Brain microvascular endothelial cell (primary cell): ENCODE results near the gene PSMB2.
A peak's percentile ranks its signal among the peaks of the same experiment; 100 is the strongest.

Source experiments
- DNase-seq: peaks from one replicate; pipeline ENCODE4 v3.0.0-alpha.2; 2020
- H3K27ac ChIP-seq: fragments of 250-450 bp; sonication (Bioruptor Pico); 2 replicates; pipeline ENCODE4 v1.5.1; 2020; ENCODE audit warnings: mild to moderate bottlenecking, moderate library complexity
- H3K27me3 ChIP-seq: fragments of 250-450 bp; sonication (Bioruptor Pico); replicated peaks from 2 replicates; pipeline ENCODE4 v1.5.1; 2020; ENCODE audit warnings: mild to moderate bottlenecking
- H3K36me3 ChIP-seq: fragments of 250-450 bp; sonication (Bioruptor Pico); replicated peaks from 2 replicates; pipeline ENCODE4 v1.5.1; 2020; ENCODE audit warnings: mild to moderate bottlenecking
- H3K4me3 ChIP-seq: 2 replicates; pipeline ENCODE4 v1.5.1; 2011; ENCODE audit warnings: low read depth, mild to moderate bottlenecking, control low read depth, low read length, moderate library complexity
- CTCF ChIP-seq: IDR thresholded peaks from 2 replicates; pipeline ENCODE4 v1.5.1; 2011; ENCODE audit warnings: low read depth, mild to moderate bottlenecking, moderate library complexity, low read length, control low read depth, inconsistent platforms; ENCODE audit errors: missing control alignments
- in situ Hi-C: cut with HindIII; loops from 2 replicates; pipeline ENCODE4 v1.10.0; 2017; ENCODE audit warnings: low sequenced_read_pairs, low pct_ligation_motif_present

The PSMB2 gene

GRCh38 chr1:35640380-35641232, 720 bp downstream of the PSMB2 start:
- Histone ChIP-seq H3K27ac (peak overlapping the region; percentile 89), H3K27me3 (peaks cover 3% of the 10 kb centered on the region), H3K36me3 (peaks cover 3% of the 10 kb centered on the region), H3K4me3 (peak overlapping the region; percentile 99)
- in situ Hi-C loops: no loop called here
- DNase-seq: no peak
- TF ChIP-seq CTCF: no peak

GRCh38 chr1:35637401-35637809, 3.9 kb downstream of the PSMB2 start:
- no peaks in the 10 kb centered on the region for H3K27me3 ChIP-seq
- H3K27ac ChIP-seq: peak overlapping the region; percentile 76
- no peak for TF ChIP-seq CTCF
- in situ Hi-C loops: no loop called here
- H3K4me3 ChIP-seq: peak overlapping the region; percentile 47
- H3K36me3 ChIP-seq: peaks cover 32% of the 10 kb centered on the region
- no peak for DNase-seq

GRCh38 chr1:35633547-35633946, 7.8 kb downstream of the PSMB2 start:
- no peak for DNase-seq
- Histone ChIP-seq H3K27me3 (no peaks in the 10 kb centered on the region), H3K27ac (no peak overlapping the region), H3K4me3 (no peak overlapping the region), H3K36me3 (peaks cover 66% of the 10 kb centered on the region)
- in situ Hi-C loops: no loop called here
- TF ChIP-seq CTCF: no peak

GRCh38 chr1:35631396-35631795, 9.9 kb downstream of the PSMB2 start:
- in situ Hi-C loops: no loop called here
- no peak overlapping the region for H3K4me3 ChIP-seq
- H3K36me3 ChIP-seq: peaks cover 66% of the 10 kb centered on the region
- H3K27me3 ChIP-seq: no peaks in the 10 kb centered on the region
- no peak overlapping the region for H3K27ac ChIP-seq
- TF ChIP-seq CTCF: no peak
- DNase-seq: no peak

- H3K27me3 ChIP-seq: no peaks in the 10 kb centered on the region
- no peak overlapping the region for H3K27ac ChIP-seq
- no peak for TF ChIP-seq CTCF
- DNase-seq: no peak
- H3K4me3 ChIP-seq: no peak overlapping the region
- in situ Hi-C loops: no loop called here
- peaks cover 52% of the 10 kb centered on the region for H3K36me3 ChIP-seq
Observed at GRCh38 chr1:35629051-35629450, 12.3 kb downstream of the PSMB2 start.
